ENCODE data around the gene ZNF236.

The ZNF236 gene

DNA sequence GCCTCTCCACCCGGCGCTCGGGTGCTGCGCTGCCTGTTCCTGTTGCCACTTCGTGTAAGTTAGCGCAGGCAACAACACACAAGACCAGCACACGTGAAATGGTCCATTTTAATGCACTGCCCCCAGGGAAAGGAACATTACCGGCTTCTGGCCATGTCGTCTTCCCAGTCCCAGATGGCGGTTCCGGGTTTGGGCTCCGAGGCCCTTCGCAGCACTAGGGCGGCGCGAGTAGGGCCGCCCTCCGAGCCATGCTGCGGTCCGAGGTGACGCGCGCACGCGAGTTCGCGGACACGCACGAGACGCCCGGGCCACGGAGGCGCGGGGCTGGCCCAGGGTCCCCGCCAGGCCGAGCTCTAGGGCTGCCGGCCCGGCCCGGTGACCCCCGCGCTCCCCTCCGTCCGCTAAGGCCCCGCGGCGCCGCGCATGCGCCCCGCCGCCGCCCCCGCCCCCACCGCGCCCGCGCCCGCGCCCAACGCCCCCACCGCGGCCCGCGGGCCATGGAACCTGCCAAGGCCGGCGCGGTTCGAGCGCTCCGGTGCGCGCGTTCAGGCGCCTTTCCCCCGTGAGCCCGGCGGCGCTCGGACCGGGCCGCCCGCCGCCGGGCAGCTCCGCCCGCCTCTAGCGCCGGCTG lies 367 bp upstream of the ZNF236 start:
- DNase-seq: peak; percentile 64

DNA sequence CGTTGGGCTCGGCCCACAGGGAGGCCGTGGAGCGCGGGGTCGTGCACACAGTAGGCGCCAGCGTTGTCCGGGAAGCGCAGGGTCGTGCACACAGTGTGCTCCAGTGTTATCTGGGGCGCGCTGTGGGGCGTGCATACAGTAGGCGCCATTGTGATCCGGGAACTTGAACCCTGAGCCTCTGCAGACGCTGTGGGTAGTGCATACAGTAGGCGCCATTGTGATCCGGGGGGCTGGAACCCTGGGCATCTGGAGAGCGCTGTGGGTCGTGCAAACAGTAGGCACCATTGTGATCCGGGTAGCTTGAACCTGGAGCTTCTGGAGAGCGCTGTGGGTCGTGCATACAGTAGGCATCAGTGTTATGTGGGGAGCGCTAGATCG lies 793 bp downstream of the ZNF236 start:
- DNase-seq: no peak

DNA sequence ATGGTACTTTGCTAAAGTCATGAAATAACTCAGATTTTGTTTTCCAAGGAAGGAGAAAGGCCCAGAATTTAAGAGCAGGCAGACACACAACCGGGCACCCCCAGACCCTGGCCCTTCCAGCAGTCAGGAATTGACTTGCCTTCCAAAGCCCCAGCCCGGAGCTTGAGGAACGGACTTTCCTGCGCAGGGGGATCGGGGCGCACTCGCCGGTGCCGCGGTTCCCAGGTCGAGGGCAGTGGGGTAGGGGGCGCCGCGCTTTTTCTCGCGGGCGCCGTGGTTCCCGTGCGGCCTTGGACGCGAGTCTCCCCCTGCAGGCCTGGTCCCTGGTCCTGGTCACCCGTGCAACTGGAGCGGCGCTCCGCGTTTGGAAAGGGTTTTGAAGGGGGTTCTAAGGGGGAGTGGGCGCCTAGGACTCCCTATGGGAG lies 1.2 kb downstream of the ZNF236 start:
- no peak for DNase-seq

DNA sequence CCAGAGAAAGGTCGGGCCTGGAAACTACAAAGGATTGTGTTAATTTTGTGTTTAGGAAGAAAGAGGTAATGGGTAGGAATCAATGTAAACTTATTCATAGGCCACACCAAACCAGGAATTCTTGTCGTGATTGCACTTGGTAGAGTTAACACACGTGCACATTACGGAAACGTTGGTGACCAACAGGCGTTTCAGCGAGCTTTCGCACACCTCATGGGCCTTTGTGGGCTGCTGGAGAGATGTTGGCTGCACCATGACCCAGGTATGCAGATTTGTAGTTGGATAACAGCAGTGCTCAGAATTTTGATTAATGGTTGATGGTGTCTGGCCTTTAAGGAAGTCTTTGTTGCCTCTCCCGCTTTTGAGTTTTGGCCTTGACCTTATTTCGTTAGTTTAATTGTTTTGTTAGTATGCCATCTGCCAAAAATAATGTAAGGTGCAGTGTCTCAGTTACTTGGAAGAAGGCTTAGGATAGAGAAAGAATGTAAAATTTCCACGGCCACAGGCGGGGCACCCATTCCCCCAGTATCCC lies 1.9 kb downstream of the ZNF236 start:
- no peak for DNase-seq

DNA sequence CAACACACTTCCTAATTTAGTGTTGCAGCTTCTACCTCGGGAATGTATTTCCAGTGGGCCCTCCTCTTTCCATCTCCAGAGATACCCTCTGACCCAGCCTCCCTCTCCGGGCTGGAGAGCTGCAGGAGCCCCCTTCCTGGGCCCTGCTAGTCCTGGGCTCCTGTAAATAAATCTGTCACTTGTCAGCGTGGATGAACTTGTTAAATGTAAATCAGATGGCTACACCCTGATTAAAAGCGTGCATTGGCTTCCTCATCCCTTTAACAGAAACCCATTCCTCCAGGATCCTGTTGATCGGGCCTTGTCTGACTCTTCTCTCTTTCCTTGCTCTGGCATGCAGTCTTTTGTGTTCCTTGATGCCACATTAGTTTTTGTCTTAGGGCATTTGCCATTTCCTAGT lies 2.4 kb downstream of the ZNF236 start:
- DNase-seq: no peak

DNA sequence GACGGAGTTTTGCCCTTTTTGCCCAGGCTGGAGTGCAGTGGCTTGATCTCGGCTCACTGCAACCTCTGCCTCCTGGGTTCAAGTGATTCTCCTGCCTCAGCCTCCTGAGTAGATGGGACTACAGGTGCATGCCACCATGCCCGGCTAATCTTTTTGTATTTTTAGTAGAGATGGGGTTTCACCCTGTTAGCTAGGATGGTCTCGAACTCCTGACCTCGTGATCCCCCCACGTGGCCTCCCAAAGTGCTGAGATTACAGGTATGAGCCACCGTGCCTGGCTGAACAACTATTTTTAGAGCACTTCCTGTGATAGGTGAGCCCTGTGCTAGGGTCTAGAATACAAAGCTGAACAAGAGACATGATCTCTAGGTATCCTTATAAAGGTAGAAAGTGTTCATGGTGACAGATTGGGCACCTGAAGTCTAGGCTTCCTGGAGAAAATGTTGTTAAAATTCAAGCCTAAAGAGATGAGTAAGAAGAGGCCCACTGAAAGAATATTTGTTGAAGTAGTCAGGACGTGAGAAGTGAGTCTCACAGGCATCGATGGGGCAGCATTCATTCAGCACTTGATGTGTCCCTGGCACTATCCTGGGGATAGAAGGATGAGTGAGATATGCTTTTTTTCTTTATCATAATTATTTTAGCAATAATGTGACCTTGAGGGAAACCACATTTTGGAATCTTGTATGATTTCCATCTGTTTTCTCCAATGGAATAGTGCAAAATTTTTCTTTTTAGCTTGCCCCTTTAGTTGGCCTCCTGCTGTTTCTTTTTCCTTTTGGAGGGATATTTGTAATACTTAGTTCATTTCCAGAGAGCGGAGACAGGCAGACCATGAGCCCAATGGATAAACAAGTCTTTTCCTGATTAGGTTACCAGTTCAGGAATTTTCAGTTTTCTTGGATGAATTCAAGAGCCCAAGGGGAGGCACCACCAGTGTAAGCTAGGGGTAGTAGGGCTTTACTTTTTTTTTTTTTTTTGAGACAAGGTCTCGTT lies 5.1 kb downstream of the ZNF236 start:
- DNase-seq: no peak

DNA sequence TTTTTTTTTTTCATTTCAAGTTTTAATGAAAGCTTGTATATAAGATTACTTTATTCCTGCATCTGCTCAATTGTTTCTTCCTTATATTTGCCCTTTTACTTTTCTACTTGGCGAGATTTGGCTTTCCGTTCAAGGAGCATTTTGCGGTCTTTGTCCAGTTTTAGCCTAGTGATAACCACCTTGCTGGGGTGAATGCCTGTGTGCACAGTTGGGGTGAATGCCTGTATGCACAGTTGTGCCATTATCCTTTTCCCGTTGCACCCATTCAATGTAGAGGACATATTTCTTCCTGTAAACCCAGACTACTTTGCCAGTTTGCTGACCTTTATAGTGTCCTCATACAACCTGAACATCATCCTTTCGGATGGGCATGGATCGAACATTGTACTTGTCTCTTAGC lies 12.0 kb downstream of the ZNF236 start:
- no peak for DNase-seq

DNA sequence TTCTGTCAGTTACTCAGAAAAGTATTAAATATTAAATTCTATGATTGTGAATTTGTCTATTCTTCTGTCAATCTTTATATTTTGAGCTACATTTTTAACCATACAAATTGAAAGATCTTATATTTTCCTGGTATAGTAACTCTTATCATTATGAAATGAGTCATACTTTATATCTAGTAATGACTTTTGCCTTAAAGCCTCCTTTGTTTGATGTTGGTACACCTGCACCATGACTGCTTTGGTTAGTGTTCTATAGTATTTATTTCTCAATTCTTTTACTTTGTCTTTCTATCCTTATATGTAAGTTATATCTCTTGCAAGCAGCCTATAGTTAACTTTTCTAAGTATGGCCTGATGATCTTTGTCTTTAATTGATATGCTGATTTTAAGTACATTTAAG lies 13.0 kb downstream of the ZNF236 start:
- DNase-seq: no peak

DNA sequence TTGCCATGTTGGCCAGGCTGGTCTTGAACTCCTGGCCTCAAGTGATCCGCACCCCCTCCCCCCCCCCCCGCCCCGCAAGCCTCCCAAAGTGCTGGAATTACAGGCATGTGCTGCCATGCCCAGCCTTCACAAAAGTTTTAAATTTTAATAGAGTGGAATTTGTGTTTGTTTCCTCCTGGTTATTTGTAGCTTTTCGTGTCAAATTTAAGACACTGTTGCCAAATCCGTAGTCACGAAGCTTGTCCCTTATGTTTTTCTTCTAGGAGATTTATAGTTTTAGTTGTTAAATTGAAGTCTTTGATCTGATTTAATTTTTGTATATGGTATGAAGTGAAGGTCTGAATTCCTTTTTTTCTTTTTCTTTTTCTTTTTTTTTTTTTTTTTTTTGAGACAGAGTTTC lies 14.7 kb downstream of the ZNF236 start:
- DNase-seq: no peak

DNA sequence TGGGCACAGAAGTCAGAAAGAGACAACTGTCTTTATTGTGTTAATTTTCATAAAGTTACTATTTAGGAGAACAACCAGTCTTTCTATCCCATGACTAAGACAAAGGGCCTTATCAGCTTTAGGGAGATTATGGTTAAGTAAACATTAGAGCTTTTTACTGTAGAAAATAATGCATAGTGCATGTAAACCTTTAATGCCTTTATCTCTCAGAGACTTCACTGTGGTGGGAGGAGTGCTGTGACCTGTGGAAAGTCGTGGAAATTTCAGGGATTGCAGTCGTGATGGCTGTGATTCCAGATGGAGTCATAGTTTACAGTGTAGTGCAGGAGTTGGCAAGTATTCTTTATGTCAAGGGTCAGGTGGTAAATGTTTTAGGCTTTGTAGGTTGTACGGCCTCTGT lies 15.8 kb downstream of the ZNF236 start:
- no peak for DNase-seq

DNA sequence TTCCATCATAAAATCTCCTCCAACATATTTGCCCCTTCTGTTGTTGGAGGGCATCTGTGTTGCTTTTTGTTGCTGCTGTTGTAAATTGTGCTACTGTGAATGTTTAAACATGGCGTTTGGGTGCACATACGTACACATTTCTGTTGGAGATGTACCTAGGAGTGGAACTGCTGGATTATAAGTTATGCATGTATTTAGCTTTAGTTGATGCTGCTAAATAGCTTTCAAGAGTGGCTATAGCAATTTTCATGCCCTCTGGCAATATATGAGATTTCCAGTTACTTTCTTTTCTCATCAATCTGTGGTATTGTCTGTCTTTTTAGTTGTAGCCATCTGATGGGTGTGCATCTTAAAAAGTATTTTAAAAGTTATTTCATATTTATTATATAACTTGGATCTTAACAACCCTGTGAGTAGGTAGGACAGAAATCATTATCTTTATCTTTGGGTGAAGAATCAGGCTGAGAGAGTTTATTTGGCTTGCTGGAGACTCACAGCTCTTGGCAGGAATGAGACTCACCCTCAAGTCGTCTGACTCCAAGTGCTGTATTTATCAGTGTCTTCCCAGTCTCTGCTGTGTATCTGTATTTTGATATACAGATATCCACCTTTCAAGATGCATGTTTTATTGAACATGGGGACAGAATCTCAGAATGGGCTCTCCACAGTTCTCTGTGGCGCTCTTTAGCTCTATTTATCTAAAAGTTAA lies 16.9 kb downstream of the ZNF236 start:
- no peak for DNase-seq

DNA sequence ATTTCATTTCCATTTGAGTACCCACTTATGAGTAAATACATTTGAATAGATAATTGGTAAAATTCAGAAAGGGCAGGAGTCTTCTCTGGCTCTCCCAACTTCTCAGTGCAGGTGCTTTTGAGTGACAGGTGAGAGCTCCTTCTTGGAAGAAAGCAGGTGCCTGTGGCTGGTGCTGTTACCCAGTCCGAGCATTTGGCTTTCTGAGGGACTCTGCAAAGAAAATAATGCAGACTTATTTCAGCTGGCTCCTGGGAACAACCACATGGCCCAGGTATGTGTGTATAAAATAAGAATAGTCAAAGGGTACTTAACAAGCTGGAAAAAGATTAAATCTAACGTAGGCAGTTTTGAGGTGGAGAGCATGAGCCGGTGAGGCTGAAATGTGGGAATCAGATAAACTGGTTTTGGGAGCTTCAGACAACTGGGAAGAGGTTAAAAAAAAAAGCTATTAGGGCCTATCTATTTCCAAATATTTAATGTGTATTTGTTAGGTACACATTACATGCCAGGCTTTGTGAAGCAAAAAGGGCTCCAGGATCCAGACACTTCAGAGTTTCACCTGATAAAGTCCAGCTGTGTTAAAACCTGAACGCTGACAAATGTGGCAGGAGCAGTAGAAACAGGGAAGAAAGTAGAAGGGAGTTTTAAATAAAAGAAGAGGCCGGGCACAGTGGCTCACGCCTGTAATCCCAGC lies 20.6 kb downstream of the ZNF236 start:
- DNase-seq: no peak

DNA sequence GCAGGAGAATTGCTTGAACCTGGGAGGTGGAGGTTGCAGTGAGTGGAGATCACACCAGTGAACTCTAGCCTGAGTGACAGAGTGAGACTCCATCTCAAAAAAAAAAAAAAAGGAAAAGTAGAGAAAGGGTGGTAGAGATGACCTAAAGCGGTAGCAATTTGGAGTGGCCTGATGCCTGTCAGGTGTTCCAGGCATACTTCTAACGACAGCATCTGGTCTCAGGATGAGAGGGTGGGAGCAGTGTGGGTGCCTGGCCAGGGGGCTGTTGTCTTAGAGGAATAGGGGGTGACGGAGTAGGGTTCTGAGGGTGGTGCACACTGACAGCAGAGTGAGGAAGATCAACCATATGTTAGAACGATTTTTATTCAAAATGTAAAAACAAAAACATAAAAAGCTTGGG lies 21.8 kb downstream of the ZNF236 start:
- DNase-seq: no peak

DNA sequence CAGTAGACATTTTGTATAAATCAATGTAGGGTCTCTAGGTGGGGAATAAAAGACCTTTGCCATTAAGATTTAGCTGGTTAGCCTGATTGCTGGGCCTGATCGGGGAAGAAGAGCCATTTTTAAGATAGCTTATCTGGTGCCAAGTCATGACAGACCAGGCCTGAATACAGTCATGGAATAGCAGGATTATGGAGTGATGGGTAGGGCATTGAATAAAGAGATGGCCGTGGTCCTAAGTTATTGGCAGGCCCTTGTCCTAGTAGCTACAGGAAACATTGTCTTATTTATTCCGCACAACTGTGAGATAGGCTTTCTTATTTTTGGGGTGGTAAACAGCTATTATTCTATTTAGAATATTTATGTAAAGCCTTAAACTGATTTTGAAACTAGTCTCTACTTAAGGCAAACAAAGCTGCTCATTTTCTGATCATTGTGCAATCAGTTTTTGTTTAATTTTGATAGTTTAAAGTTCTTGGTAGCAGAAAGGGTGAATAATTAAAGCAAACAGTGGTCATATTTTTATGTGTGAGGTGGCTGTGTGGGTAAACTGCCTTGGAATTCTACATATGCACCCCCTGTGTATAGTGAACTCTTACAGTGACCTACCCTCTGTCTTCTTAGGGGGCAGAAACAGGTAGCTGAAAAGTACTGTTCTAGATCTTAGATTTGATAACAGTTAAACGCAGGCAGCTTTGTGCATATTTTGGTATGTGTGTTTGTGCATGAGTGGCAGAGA lies 22.6 kb downstream of the ZNF236 start:
- DNase-seq: no peak

DNA sequence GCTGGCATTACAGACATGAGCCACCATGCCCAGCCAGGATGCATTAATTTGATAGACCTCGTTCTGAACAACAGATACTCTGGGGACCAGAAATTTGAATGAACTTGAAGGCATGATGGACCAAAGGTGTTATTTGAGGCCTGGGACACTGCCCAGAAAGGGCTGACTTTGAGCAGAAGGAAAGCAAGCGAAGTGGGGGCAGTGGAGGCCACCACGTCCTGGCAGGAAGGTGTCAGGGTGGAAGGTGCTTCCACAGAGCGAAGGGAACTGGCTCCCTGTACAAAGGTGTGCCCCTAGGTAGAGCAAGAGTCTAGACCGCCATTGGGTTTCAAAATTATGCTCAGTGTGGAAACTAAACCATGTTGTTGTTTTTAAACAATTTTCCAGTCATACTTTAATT lies 23.9 kb downstream of the ZNF236 start:
- no peak for DNase-seq

DNA sequence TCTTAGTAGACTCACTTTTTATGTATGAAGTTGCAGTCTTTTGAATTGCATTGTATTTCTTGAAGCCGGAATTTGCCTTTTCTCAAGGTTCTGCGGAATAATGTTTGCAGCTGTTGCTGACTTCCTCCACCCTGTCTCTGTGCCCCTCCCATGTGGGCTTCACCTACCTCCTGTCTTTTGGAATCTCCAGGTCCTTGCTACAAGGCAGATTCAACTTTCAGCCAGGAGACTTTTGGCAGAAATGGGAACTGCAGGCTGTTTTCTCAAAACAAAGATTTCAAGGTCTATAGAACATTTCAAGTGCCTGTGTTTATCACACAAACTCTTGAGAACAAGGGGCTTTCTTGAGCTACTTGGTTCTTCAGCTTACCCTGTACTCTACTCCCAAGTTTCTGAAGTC lies 25.6 kb downstream of the ZNF236 start:
- DNase-seq: no peak

DNA sequence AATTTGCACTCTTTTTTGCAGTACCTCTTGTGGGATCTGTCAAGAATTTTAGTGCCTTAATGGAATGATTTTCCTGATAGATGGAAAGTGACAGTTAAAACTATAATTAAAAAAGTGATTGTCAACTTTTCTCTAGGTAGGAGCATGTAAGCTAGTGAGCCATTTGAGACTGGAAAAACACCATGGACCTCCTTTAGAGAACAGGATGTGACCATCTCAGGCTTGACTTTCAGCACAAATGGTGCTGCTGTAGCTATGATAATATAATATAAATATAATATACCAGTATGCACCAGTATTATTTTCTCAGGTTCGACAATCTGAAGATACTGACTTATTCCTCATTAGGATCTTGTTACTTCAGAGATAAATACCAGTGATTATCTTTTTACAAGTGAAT lies 27.8 kb downstream of the ZNF236 start:
- no peak for DNase-seq

DNA sequence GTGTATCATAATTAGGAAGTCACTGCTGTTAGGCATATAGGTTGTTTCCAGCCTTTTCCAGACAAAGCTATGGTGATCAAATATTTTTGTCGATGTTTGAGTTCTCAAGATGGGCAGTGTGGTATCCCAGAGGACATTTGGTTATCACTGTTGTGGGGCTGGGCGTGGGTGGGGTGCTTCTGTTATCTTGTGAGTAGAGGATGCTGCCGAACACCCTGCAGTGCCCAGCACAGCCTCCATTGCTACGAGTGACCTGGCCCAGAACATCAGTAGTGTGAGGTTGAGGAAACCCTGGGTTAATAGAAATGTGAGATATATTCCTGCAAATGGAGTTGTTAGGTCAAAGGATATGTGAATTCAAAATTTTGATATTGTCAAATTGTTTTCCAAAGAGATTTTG lies 33.2 kb downstream of the ZNF236 start:
- no peak for DNase-seq

DNA sequence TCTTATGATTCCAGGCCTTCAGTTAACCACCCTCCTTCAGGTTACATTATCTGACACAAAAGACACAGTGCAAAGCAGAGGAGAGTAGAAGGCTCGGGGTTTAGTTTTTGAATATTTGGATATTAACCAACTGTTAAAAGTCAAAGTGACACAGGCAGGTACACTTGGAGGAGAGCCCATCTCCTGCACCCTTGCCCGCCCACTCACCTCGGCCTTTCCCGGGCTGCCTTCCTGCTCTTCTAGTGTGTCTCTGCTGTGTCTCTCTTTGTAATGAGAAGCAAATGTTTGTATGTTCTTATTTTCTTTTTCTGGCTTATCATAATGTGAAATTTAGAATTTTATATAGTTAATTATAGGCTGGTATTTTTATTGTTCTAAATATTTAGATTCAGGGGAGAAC lies 35.1 kb downstream of the ZNF236 start:
- no peak for DNase-seq

DNA sequence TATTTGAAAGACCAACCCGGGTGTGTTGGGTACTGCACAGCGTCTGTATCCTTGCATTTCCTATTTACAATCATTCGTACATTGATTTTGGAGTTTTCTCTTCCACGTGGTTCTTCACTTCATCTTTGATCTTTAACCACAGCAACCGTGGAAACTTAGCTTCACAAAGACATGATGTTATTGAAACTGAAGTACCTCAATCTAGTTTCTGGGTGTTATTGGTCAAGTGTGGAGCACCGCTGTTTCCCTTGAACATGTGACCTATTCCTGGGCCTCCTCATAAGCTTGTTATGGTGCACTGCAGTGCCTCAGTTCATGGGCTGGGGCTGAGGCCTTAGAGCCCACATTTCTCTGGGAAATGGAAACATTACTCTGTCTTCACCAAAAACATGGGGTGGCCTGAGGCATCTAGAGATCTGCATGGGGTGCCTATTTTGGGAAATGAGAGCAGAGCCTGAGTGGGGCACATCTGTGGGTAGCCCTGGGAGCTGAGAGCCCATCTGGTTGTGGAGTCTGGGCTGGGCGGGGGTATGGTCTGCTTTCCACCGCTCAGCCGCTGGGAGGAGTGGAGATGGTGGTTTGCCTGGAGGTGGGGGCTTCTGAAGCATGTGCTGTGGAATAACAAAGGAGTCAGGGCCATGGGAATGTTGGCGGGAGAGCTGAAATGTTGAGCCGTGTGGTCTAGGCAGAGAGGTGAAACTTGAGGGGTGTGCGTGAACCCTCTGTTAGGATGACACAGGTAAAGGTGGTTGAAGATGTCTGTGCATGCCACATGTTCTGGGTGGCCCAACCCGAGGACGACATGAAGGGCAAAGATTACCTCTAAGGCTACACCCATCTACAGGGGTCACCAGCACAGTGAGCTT lies 37.4 kb downstream of the ZNF236 start:
- DNase-seq: peak; percentile 8

DNA sequence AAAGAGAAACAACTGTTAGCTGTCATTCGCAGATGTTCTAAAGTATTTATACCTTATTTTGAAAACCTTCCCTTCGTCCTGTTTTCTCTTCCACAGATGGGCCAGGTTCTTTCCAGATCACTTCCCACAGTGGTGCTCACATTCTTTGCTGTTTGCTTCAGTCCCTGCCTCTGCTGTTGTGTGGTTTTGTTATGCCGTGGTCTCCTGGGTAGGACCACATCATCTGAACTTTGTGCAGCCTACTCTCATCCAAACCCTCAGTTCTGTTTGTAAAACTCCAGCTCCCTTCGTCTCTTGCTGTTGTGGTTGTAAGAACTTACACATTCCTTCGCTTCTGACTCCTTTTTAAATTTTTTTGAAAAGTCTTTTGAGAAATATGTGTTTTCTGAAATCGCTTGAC lies 38.1 kb downstream of the ZNF236 start:
- DNase-seq: no peak

All from CD4-positive, alpha-beta T cell treated with Interleukin-4 for 4 hours (primary cell).